ENCODE results near the gene RPS6KA4. TPM values are rescaled to one million over a fixed set of nuclear protein-coding genes. Genes with fewer than 3 reads are reported as not detected.
"Not testable (repeated sequence)": the region's sequence is repeated elsewhere in the genome, so short reads cannot be mapped to it uniquely, and the experiment has no call there.

Gene RPS6KA4
- 39.0 and 59.4 TPM in 2 replicates for total RNA-seq (2014; rRNA removed; shearing (Covaris generic); ENCODE audit: low replicate concordance)

DNA sequence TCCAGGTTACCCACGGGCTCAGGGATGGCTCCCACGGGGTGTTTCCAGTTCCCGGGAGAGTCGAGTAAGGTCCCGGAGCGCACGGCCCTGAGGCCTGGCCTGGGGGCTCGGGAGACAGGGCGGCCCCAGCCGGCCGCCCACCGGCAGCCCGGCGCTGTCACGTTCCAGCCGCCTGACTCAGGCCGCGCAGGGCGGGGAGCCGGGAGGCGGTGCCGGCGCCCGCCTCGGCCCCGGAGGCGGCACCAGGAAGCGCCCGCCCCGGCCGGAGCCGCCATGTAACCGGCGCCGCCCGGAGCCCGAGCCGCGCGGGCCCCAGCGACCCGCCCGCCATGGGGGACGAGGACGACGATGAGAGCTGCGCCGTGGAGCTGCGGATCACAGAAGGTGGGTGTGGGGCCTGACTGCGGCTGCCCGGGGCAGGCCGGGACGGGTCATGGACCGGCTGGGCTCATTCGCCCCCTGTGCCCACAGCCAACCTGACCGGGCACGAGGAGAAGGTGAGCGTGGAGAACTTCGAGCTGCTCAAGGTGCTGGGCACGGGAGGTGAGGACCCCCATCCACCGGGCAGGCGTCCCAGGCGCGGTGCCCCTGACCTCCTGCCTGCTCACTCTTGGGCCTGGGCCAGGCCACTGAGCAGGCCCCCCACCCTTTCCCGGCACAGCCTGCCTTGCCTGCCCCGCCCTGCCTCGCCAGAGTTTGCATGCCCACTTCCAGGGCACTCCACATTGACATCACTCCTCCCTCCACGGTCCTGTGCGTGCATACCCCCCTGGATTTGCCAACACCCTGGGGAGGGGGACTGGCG, at the start of gene RPS6KA4:
RPS6KA4 (plus strand) TSS at position 256 of the 805 bp plus-strand sequence; CDS start at position 330, 74 bp downstream.
- DNase-seq (ENCODE audit: low read depth), result peak; percentile 48
- in situ Hi-C loops (cut with HindIII; ENCODE audit: low pct_unique_long_range_greater_than_20kb, low sequenced_read_pairs), result no loop called here

DNA sequence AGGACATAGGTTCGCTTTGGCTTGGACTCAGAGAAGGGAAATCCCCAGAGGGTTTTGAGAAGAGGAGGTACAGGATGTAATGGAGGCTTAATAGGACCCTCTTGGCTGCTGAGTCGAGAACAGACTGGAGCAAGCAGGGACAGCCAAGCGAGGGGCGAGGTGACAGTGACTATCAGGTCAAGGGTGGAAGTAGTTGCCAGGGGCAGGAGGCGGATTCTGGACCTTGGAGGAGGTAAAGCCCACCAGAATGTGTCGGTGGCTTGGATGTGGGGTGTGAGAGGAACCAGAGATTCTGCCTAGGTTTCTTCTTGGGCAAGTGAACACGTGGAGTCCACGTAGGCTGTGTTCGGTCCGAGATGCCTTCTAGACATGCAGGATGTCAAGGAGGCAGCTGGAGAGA, 46.0 kb upstream of the RPS6KA4 start:
- in situ Hi-C loops (cut with HindIII; ENCODE audit: low pct_unique_long_range_greater_than_20kb, low sequenced_read_pairs), result no loop called here
- no peak for DNase-seq (ENCODE audit: low read depth)

DNA sequence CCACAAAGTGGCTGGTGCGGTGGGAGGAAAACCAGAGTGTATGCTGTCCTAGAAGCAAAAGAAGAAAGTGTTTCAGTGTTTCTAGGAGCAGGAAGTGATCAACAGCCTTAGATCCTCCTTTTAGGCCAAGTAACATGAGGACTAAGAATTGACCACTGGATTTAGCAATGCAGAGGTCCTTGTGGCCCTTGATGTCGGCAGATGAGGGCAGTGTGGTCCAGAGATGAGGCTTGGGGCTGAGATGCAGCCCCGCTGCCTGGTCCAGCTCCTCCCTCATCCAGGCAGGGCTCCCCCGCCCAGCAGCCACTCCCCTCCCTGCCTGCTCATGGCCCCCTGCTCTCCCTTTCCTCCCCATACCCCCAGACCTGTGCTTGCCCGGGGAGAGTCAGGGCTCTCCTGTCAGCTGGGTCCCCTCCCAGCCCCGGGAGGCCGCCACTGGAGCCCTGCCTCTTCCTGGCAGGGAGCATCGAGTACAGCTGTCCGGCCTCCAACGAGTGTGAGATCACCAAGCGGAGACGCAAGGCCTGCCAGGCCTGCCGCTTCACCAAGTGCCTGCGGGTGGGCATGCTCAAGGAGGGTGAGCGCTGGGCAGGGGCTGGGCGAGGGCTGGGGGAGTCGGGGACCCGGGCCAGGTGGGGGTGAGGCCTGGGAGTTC, 45.3 kb upstream of the RPS6KA4 start:
- in situ Hi-C loops (cut with HindIII; ENCODE audit: low pct_unique_long_range_greater_than_20kb, low sequenced_read_pairs), result no loop called here
- no peak for DNase-seq (ENCODE audit: low read depth)

DNA sequence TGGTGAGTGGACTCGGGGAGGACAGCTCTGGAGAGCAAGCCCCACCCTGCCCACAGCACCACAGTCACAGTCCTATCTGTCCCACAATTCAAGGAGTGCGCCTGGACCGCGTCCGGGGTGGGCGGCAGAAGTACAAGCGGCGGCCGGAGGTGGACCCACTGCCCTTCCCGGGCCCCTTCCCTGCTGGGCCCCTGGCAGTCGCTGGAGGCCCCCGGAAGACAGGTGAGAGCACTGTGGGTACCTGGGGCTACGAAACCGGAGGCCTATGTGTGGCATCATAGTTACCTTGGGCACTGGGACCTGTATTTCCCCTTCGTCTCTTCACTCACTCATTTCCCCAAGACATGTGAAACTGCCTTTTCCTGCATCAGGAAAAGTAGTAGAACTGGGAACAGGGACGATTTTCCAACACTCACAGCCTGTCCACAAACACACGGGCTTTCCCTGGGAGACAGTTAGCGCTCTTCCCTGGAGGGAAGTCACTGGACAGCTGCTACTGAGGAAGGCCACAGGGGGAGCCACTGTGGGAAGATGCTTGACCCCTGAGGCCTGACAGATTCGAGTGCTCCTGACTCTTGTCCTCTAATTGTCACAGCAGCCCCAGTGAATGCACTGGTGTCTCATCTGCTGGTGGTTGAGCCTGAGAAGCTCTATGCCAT, 44.7 kb upstream of the RPS6KA4 start:
- in situ Hi-C loops (cut with HindIII; ENCODE audit: low pct_unique_long_range_greater_than_20kb, low sequenced_read_pairs), result no loop called here
- no peak for DNase-seq (ENCODE audit: low read depth)

DNA sequence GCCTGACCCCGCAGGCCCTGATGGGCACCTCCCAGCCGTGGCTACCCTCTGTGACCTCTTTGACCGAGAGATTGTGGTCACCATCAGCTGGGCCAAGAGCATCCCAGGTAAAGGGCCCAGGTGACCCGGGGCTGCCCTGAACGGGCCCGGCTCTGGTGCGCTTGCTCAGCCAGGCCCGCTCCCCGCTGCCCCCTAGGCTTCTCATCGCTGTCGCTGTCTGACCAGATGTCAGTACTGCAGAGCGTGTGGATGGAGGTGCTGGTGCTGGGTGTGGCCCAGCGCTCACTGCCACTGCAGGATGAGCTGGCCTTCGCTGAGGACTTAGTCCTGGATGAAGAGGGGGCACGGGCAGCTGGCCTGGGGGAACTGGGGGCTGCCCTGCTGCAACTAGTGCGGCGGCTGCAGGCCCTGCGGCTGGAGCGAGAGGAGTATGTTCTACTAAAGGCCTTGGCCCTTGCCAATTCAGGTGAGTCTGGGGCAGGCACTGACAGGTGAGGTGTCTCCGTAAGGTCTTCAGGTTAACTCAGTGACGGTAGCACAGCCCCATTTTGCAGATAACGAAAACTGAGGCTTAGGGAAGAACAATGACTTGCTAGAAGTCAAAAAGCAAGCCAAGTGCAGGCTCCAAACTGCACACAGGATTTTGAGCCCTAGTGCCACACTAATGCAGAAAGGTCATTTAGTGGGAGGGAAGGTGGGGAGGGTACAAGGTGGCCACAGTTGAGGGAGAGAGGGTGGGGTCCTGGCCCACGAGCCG, 44.0 kb upstream of the RPS6KA4 start:
- in situ Hi-C loops (cut with HindIII; ENCODE audit: low pct_unique_long_range_greater_than_20kb, low sequenced_read_pairs), result no loop called here
- DNase-seq (ENCODE audit: low read depth), result no peak

DNA sequence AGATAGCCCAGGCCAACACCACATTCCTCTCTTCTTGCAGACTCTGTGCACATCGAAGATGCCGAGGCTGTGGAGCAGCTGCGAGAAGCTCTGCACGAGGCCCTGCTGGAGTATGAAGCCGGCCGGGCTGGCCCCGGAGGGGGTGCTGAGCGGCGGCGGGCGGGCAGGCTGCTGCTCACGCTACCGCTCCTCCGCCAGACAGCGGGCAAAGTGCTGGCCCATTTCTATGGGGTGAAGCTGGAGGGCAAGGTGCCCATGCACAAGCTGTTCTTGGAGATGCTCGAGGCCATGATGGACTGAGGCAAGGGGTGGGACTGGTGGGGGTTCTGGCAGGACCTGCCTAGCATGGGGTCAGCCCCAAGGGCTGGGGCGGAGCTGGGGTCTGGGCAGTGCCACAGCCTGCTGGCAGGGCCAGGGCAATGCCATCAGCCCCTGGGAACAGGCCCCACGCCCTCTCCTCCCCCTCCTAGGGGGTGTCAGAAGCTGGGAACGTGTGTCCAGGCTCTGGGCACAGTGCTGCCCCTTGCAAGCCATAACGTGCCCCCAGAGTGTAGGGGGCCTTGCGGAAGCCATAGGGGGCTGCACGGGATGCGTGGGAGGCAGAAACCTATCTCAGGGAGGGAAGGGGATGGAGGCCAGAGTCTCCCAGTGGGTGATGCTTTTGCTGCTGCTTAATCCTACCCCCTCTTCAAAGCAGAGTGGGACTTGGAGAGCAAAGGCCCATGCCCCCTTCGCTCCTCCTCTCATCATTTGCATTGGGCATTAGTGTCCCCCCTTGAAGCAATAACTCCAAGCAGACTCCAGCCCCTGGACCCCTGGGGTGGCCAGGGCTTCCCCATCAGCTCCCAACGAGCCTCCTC, 43.1 kb upstream of the RPS6KA4 start:
- in situ Hi-C loops (cut with HindIII; ENCODE audit: low pct_unique_long_range_greater_than_20kb, low sequenced_read_pairs); DNase-seq (ENCODE audit: low read depth): not testable (repeated sequence)

DNA sequence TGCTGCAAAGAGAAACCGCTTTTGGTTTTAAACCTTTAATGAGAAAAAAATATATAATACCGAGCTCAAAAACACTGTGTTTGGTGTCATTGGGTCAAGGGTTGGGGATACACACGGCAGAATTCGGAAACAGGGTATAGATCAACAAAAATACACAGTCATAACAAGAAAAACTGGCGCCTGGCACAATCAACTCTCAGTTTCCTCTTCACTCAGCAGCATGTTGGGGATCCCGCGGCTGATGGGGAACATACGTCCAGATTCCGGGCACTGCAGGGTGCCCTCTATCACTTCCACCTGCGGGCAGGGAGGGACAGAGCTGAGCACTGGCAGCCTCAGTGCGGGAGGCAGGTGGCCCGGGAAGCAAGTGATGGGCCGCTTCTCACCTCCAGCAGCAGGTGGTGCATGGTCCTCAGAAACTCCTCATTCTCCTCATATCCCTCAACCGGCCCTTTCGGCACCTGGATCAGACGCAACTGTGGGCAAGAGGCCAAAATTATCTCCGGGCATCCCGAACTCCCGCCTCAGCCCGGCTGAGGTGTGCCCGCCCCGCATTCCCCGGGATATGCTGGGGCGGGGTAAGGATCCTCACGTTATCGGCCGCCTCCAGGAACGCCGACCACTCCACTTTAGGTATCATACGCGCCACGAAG, 42.2 kb upstream of the RPS6KA4 start:
- DNase-seq (ENCODE audit: low read depth), result no peak
- in situ Hi-C loops (cut with HindIII; ENCODE audit: low pct_unique_long_range_greater_than_20kb, low sequenced_read_pairs), result no loop called here

DNA sequence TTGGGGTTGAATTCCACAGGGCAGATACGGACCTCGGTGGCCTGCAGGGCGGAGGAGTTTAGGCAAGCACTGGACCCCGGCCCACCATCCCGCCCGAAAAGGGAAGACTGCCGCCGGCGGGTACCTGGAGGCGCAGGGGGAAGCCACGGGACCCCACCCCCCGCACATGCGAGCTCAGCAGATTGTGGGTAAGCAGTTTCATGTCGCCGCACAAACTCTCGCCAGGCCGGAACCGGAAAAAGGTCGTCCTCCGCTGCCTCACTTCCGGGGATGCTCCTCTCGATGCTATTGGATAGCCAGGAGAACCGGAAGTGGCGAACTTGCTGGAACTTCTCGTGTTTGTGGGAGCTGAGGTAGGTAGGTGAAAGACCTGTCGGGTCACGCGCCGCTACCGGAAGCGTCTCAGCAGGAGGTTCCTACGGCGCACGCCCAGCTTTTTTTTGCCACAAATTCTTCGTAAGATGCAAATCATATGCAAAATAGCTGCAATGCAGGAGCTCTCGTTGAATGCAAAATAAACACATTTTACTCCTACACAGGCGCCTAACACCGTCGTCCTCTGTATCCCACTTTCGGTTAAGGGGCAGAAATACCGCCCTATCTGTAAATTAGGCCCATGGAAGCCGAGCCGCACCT, 41.5 kb upstream of the RPS6KA4 start, which contains the start of gene TRMT112:
TRMT112 (minus strand) TSS at position 235 of the 636 bp plus-strand sequence; CDS start at position 202, 33 bp downstream.
- in situ Hi-C loops (cut with HindIII; ENCODE audit: low pct_unique_long_range_greater_than_20kb, low sequenced_read_pairs), result no loop called here

DNA sequence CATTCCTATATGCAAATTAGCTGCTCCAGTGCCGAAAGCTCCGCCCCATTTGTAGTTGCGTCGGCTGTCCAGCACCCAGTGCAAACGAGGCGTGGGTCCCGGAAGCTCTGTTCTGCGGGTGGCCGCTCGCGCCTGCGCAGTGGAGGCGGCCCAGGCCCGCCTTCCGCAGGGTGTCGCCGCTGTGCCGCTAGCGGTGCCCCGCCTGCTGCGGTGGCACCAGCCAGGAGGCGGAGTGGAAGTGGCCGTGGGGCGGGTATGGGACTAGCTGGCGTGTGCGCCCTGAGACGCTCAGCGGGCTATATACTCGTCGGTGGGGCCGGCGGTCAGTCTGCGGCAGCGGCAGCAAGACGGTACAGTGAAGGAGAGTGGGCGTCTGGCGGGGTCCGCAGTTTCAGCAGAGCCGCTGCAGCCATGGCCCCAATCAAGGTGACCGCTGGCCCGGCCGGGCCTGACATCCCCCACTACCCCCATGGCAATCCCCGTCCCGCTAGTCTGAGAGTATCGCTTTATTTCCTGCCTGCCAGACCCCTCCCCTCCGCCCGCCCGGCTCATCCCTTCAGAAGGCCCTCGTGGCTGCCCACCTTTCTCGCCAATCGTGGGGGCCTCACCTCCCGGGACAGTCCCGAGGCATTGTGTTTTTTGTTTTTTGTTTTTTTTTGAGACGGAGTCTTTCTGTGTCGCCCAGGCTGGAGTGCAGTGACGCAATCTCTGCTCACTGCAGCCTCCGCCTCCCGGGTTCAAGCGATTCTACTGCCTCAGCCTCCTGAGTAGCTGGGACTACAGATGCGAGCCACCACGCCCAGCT, 40.8 kb upstream of the RPS6KA4 start, which contains the start of gene PRDX5:
PRDX5 (plus strand) TSS at position 161 of the 805 bp plus-strand sequence; CDS start at position 256, 95 bp downstream.
- in situ Hi-C loops (cut with HindIII; ENCODE audit: low pct_unique_long_range_greater_than_20kb, low sequenced_read_pairs), result no loop called here
- DNase-seq (ENCODE audit: low read depth), result peak; percentile 94

More for the DNA sequence above, 41.5 kb upstream of the RPS6KA4 start, which contains the start of gene TRMT112:
- DNase-seq (ENCODE audit: low read depth), result peak; percentile 96

DNA sequence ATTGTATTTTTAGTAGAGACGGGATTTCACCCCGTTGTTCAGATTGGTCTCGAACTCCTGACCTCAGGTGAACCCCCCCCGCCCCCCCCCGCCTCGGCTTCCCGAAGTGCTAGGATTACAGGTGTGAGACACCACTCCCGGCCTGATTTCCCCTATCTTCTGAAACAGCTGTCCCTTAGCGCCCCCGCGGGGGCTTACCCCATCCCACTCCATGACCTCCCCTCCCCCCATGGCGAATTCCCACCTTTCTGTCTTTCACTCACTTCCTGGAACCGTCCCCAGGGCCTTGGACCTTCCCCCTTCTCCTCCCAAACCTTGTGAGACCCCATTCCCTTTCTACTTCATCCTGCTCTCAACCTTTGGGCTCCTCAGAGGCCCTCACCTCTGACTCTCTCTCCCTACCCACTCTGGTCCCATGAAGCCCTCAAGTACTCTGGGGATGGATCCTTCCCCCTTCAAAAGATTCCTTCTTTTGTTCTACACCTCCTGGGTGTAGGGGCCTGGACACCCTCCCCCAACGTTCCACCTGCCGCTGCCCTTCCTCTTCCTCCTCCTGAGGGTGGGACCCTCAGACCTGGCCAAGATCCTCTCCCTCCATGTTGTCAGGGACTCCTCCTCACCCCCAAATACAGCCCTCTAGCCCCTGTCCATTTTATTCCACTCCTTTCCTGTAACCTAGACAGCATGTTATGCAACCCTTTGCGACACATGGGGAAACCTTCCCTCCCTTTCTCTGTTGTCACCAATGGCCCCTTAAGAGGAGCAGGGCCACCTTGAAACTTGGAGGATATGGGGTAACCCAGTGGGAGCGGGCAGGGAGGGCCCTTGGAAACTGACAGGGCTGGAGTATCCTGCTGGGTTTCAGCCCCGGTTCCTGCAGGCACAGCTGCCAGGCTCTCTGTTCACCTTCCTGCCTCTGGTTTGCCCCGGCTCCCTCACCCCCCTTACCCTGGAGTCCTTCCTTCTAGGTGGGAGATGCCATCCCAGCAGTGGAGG, 39.9 kb upstream of the RPS6KA4 start:
- no peak for DNase-seq (ENCODE audit: low read depth)
- in situ Hi-C loops (cut with HindIII; ENCODE audit: low pct_unique_long_range_greater_than_20kb, low sequenced_read_pairs), result no loop called here

DNA sequence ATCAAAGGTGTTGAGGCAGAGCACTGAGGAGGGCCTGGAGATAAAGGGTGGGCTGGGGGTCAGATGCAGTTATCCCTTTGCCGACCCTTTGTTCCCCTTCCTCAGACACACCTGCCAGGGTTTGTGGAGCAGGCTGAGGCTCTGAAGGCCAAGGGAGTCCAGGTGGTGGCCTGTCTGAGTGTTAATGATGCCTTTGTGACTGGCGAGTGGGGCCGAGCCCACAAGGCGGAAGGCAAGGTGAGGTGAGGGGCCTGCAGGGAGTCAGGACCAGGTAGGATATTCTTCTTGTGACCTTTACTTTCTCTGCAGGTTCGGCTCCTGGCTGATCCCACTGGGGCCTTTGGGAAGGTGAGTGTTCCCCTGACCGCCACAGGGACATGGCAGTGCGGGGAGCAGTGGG, 38.4 kb upstream of the RPS6KA4 start:
- in situ Hi-C loops (cut with HindIII; ENCODE audit: low pct_unique_long_range_greater_than_20kb, low sequenced_read_pairs), result no loop called here
- no peak for DNase-seq (ENCODE audit: low read depth)

DNA sequence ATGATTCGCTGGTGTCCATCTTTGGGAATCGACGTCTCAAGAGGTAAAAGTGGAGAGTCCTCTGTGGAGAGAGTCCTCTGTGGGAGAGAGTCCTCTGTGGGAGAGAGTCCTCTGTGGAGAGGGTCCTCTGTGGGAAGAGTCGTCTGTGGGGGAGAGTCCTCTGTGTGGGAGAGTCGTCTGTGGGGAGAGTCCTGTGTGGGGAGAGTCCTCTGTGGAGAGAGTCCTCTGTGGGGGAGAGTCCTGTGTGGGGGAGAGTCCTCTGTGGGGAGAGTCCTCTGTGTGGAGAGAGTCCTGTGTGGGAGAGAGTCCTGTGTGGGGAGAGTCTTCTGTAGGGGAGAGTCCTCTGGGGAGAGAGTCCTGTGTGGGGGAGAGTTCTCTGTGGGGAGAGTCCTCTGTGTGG, 37.9 kb upstream of the RPS6KA4 start:
- DNase-seq (ENCODE audit: low read depth), result no peak
- in situ Hi-C loops (cut with HindIII; ENCODE audit: low pct_unique_long_range_greater_than_20kb, low sequenced_read_pairs), result no loop called here

DNA sequence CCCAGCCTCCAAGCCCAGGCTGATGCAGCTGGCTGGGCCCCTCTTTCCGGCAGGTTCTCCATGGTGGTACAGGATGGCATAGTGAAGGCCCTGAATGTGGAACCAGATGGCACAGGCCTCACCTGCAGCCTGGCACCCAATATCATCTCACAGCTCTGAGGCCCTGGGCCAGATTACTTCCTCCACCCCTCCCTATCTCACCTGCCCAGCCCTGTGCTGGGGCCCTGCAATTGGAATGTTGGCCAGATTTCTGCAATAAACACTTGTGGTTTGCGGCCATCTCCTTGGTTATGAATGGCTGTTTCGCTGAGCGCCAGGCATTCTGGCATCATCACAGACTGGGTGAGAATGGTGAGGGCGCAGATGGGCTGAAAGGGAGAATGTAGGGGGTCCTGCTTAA, 37.4 kb upstream of the RPS6KA4 start:
- DNase-seq (ENCODE audit: low read depth), result no peak
- in situ Hi-C loops (cut with HindIII; ENCODE audit: low pct_unique_long_range_greater_than_20kb, low sequenced_read_pairs), result no loop called here

DNA sequence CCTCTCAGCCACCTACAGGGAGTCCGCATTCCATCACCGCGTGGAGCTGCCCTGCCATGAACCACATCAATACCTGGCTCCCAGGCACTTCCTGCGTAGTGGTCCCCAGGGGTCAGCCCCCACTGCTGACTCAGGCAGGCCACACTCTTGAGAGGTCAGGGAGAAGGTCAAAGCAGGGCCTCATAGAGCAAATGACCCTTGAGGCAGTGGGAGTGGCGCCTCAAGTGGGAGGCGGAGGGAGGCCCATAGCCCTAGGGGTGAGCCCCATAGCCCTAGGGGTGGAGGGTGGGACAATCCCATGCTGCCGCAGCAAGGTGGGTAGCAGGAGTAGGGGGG, 36.1 kb upstream of the RPS6KA4 start:
- no peak for DNase-seq (ENCODE audit: low read depth)
- in situ Hi-C loops (cut with HindIII; ENCODE audit: low pct_unique_long_range_greater_than_20kb, low sequenced_read_pairs), result no loop called here

DNA sequence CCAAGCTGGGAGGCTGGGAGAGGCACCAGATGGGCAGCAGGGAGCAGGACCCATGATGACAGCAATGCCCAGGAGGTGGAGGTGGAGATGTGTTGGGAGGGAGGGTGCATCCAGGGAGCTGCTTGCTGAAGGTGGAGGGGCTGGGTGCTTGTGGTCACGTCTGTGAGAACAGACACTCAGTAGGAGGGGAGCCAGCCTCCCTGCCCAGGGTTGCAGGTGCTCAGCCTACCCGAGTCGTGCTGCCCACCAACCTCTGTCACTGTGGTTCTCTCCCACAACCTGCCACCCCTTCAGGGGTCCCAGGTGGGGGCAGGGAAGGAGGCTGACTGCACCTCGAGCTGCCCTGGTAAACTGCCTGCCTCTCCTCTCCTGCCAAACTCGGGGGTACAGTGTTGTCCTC, 35.6 kb upstream of the RPS6KA4 start:
- in situ Hi-C loops (cut with HindIII; ENCODE audit: low pct_unique_long_range_greater_than_20kb, low sequenced_read_pairs), result no loop called here

More for the DNA sequence above, 35.6 kb upstream of the RPS6KA4 start:
- no peak for DNase-seq (ENCODE audit: low read depth)

Measured in Caki2 (cell line).